Stimulated activated CD4-positive, alpha-beta T cell treated with anti-CD3 and anti-CD28 coated beads, Interleukin-12 subunit alpha, Interleukin-12 subunit beta, amount 100 ng/mL, for 48 hours (primary cell): ENCODE measurements around the gene EIF2B4.
"Not testable (repeated sequence)": the region's sequence is repeated elsewhere in the genome, so short reads cannot be mapped to it uniquely, and the experiment has no call there.

ENCODE experiments used
- DNase-seq, 3 donors: peaks; one replicate each; pipeline ENCODE4 v3.0.0-alpha.2; 2020; ENCODE audit warnings: low read depth in 2 of 3, low spot score in 1 of 3

EIF2B4 gene

GRCh38 chr2:27350106-27350693 is 19.9 kb downstream of the EIF2B4 start:
- DNase-seq: no peak

DNA sequence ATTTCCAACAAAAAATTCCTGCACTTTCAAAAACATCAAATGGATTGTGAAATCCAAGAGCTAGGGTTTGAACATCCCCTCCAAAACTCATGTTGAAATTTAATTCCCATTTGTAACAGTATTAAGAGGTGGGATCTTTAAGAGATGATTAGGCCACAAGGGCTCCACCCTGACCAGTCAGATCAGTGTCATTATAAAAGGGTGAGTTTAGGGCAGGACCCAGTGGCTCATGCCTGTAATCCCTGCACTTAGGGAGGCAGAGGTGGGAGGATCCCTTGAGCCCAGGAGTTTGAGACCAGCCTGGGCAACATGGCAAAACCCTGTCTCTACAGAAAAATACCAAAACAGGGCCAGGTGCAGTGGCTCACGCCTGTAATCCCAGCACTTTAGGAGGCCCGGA is 22.5 kb downstream of the EIF2B4 start:
- no peak for DNase-seq

- no peak for DNase-seq
Measured at GRCh38 chr2:27336173-27336572, 34.0 kb downstream of the EIF2B4 start.

GRCh38 chr2:27335311-27335710 is 34.8 kb downstream of the EIF2B4 start:
- DNase-seq: no peak

- DNase-seq: no peak
Measured at GRCh38 chr2:27324720-27325119, 45.4 kb downstream of the EIF2B4 start.

DNA sequence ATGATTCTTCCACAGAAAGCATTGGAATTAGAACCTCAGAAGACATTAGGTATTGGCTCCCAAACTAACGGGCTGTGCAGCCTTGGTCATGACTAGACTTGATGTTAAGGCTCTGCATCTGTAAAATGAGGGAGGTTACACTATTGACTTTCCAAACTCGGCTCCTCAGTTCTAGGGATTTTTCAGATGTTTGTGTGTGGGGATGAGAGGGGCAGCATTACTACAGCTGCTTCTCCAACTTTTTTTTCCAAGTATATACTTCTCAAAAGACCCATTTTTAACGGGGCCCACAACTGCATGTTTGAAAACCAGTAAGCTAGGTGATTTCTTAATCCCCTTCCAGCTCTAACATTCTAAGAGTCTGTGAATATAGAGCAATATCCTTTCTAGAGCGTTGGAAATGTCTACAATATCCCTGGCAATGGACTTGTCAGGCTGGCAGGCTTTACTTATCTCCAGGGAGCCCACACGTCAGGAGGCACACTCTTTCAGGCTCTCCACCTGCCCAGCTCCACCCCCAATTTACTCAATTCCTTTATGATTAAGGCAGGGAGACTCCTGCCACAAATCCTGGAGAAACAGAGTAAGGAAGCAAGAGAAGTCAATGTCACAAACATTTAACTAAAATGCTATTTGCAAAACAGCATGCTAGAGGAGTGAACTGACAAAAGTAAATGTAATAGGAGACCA is 46.4 kb downstream of the EIF2B4 start:
- DNase-seq: no peak

DNA sequence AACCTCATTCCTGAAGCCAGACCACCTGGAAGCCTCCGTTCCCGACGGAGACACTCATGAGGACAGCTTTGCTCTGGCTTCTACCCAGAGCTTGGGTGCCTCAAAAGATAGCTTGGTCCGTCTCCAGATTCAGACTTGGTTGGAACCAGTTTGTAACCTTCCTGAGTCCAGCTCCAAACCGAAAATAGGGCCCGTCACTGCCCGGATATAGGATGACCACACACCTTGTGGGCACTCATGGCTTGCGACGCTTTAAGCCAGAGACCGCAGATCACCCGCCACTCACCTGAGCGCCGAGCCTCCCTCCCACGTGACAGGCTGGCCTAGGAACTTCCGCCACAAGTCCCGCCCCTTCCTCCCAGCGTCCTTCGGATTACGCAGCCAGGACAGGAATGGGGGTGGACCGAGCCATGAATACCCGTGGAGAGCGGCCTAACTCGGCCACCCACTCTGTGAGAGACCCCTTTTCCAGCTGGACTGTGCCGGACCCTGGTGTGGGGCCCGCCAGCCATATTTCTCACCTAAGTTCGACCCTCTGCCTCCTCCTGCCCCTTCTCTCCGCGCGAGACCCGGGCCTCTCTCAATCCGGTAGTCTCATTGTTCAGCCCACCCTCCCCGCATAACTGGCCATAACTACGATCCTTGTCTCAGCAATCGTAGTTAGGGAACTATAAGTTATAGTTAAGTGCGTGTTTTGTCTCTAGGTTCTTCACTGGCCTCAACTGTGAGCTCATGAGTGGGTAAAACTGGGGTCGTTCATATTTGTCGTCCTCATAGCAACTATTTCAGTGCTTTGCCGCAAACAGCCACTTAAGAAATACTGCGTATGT is 47.2 kb downstream of the EIF2B4 start, which contains the start of gene MPV17:
Gene MPV17 (minus strand): TSS at position 332 of the 830 bp plus-strand sequence. CDS start 580 bp downstream, outside the sequence.
- DNase-seq: peak; percentile 77 to 87 (median 80)

DNA sequence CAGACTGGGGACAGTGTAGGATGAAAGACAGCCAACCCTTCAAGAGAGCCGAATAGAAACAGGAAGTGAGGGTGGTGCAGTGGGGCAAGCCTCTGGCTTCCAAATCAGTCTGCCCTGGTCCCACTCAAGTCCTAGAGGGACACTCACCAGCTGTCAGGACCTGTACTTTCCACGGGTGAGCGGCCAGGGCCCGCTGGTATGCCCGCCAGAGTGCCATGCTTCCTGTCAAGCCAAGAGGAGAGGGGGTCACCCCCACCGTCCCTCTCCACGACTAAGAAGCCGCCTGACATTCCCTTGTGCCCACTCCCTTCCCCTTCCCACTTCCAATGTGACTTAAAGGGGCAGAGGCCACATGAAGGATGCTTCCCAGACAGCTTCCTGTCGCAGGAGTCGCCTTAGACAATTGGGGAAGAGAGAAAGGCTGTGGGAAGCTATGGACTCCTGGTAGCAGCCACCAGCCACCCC is 47.8 kb downstream of the EIF2B4 start:
- no peak for DNase-seq

DNA sequence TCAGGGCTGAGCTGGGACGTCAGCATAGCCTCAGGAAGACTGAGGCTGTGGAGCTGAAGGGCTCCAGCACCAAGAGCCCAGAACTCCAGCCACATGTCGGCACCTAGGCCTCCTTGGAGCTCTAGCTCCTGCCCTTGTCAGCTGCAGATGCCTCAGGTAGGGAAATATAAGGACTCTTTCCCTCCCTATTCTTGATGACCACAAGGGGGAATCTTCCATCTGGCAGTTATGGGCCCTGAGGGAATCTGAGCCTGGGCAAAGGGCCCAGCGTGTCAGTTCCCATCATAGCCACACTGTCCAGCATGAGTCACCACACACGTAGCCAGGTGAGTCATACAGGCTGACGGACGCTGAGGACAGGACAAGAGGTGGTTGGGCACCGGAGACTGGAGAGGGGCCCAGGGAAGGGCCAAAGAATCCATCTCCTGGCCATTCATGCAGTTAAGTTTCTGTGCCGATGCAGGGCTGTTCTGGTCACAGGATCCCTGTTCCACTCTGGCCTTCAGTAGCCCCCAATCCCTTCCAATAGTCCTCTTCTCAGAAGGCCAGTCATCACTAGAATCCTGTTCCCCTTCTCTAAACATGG is 49.1 kb downstream of the EIF2B4 start:
- DNase-seq: no peak

DNA sequence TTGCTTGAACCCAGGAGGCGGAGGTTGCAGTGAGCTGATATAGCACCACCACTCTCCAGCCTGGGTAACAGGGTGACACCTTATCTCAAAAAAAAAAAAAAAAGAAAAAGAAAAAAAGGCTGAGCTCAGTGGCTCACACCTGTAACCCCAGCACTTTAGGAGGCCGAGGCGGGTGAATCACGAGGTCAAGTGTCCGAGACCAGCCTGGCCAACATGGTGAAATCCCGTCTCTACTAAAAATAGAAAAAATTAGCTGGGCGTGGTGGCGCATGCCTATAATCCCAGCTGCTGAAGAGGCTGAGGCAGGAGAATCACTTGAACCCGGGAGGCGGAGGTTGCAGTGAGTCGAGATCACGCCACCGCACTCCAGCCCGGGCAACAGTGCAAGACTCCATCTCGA is 50.3 kb downstream of the EIF2B4 start:
- not testable (repeated sequence) for DNase-seq

GRCh38 chr2:27316655-27317412 is 53.3 kb downstream of the EIF2B4 start:
- DNase-seq: no peak

GRCh38 chr2:27315122-27315521 is 55.0 kb downstream of the EIF2B4 start:
- no peak for DNase-seq

GRCh38 chr2:27314709-27315108 is 55.4 kb downstream of the EIF2B4 start:
- no peak for DNase-seq
